Type B pancreatic cell (in vitro differentiated cells): ENCODE results near the gene ADCK2. TPM values are rescaled to one million over a fixed set of nuclear protein-coding genes. Genes with fewer than 3 reads are reported as not detected.
"Not testable (repeated sequence)": the region's sequence is repeated elsewhere in the genome, so short reads cannot be mapped to it uniquely, and the experiment has no call there.

ENCODE experiments used
- DNase-seq: peaks from one replicate; pipeline ENCODE4 v3.0.0; 2021; ENCODE audit warnings: mixed read lengths; ENCODE audit not compliant: unreplicated experiment; ENCODE audit errors: extremely low spot score
- H3K27ac Mint-ChIP-seq: 2 replicates; pipeline ENCODE4 v1.8.0; 2021; ENCODE audit warnings: mild to moderate bottlenecking, mixed read lengths
- H3K27me3 Mint-ChIP-seq: 2 replicates; pipeline ENCODE4 v1.8.0; 2021; ENCODE audit warnings: mixed read lengths
- H3K36me3 Mint-ChIP-seq: 2 replicates; pipeline ENCODE4 v1.8.0; 2021; ENCODE audit warnings: mixed read lengths
- H3K4me1 Mint-ChIP-seq: one replicate; pipeline ENCODE4 v1.8.0; 2021; ENCODE audit warnings: mixed read lengths; ENCODE audit not compliant: unreplicated experiment
- H3K4me3 Mint-ChIP-seq: 2 replicates; pipeline ENCODE4 v1.8.0; 2021; ENCODE audit warnings: mild to moderate bottlenecking, mixed read lengths
- H3K9me3 Mint-ChIP-seq: 2 replicates; pipeline ENCODE4 v1.8.0; 2021; ENCODE audit warnings: mixed read lengths
- total RNA-seq: library from RNA; stranded (reverse); gene quantifications from 2 replicates; pipeline ENCODE4 v1.2.1, GENCODE V29; 2021; ENCODE audit warnings: low replicate concordance
- TF ChIP-seq, protein P1 (sequence below): fragments of 200-600 bp; sonication (generic); conservative IDR thresholded peaks from 2 replicates; pipeline ENCODE4 v1.5.0; 2021; ENCODE audit warnings: antibody characterized with exemption, mild to moderate bottlenecking

The ADCK2 gene
- total RNA-seq, 1 donor from 2014 or later: 16.3 TPM

DNA sequence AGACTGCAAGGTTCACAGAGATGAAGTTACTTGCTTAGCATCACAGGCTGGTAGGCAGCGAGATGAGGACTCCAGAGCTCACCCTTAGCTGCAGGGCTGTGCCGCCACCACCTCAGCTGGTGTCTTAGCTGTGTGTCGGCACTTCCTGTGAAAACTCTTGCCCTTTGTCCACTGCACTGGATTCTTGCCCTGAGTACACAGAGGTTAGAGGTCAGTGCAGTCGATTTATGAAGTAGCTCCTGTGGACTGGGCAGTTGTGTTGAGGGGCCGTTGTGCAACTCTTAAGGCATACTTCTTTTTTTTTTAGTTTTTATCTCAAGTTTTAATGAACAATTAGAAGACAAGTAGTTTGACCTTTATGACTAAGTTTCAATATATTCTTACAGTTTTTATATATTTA is 34.4 kb downstream of the ADCK2 start:
- DNase-seq: no peak
- Mint-ChIP-seq H3K9me3 (no peaks in the 10 kb centered on the region), H3K27ac (no peak overlapping the region), H3K4me3 (no peak overlapping the region), H3K36me3 (peaks cover 19% of the 10 kb centered on the region), H3K4me1 (no peaks in the 10 kb centered on the region), H3K27me3 (no peaks in the 10 kb centered on the region)
- TF ChIP-seq, protein P1, sequence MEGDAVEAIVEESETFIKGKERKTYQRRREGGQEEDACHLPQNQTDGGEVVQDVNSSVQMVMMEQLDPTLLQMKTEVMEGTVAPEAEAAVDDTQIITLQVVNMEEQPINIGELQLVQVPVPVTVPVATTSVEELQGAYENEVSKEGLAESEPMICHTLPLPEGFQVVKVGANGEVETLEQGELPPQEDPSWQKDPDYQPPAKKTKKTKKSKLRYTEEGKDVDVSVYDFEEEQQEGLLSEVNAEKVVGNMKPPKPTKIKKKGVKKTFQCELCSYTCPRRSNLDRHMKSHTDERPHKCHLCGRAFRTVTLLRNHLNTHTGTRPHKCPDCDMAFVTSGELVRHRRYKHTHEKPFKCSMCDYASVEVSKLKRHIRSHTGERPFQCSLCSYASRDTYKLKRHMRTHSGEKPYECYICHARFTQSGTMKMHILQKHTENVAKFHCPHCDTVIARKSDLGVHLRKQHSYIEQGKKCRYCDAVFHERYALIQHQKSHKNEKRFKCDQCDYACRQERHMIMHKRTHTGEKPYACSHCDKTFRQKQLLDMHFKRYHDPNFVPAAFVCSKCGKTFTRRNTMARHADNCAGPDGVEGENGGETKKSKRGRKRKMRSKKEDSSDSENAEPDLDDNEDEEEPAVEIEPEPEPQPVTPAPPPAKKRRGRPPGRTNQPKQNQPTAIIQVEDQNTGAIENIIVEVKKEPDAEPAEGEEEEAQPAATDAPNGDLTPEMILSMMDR: no peak

DNA sequence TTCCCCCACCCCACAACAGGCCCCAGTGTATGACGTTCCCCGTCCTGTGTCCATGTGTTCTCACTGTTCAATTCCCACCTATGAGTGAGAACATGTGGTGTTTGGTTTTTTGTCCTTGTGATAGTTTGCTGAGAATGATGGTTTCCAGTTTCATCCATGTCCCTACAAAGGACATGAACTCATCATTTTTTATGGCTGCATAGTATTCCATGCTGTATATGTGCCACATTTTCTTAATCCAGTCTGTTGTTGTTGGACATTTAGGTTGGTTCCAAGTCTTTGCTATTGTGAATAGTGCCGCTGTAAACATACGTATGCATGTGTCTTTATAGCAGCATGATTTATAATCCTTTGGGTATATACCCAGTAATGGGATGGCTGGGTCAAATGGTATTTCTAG is 36.0 kb downstream of the ADCK2 start:
- not testable (repeated sequence) for DNase-seq, H3K27me3 Mint-ChIP-seq, H3K9me3 Mint-ChIP-seq, H3K27ac Mint-ChIP-seq, H3K4me3 Mint-ChIP-seq, H3K4me1 Mint-ChIP-seq
- H3K36me3 Mint-ChIP-seq: peaks cover 18% of the 10 kb centered on the region

DNA sequence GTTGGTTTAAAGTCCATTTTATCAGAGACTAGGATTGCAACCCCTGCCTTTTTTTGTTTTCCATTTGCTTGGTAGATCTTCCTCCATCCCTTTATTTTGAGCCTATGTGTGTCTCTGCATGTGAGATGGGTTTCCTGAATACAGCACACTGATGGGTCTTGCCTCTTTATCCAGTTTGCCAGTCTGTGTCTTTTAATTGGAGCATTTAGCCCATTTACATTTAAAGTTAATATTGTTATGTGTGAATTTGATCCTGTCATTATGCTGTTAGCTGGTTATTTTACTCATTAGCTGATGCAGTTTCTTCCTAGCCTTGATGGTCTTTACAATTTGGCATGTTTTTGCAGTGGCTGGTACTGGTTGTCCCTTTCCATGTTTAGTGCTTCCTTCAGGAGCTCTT is 39.6 kb downstream of the ADCK2 start:
- not testable (repeated sequence) for H3K9me3 Mint-ChIP-seq, H3K4me1 Mint-ChIP-seq, DNase-seq, H3K27ac Mint-ChIP-seq, H3K27me3 Mint-ChIP-seq, H3K4me3 Mint-ChIP-seq
- peaks cover 23% of the 10 kb centered on the region for H3K36me3 Mint-ChIP-seq

DNA sequence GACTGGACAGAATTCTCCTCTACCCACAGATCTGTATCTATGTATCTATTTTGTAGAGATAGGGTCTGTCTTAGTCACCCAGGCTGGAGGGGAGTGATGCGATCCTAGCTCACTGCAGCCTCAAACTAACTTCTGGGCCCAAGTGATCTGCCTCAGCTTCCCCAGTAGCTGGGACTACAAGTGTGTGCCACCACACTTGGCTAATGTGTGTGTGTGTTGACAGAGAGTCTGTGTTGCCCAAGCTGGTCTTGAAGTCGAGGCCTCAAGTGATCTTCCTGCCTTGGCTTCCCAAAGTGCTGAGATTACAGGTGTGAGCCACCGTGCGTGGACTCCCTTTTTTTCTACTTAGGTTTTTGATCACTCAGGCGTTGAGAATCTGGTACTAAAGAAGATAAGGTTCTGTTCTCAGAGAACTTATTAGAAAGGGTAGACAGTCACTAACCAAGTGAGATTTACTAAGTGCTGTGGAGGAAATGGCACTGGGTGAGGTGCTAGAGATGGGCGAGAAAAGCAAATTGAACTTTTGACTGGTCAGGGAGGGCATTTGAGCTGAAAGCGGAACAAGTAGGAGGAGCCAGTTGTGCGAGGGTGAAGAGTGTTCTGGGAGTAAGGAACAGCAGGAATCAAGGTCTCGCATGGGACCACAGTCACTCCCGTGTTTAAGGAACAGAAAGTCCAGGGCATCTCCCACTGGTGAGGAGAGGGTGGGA is 41.7 kb downstream of the ADCK2 start:
- DNase-seq: no peak
- TF ChIP-seq, protein P1: no peak
- H3K9me3 Mint-ChIP-seq: no peaks in the 10 kb centered on the region
- no peaks in the 10 kb centered on the region for H3K4me1 Mint-ChIP-seq
- H3K36me3 Mint-ChIP-seq: peaks cover 23% of the 10 kb centered on the region
- H3K27ac Mint-ChIP-seq: no peak overlapping the region
- no peak overlapping the region for H3K4me3 Mint-ChIP-seq
- H3K27me3 Mint-ChIP-seq: no peaks in the 10 kb centered on the region

DNA sequence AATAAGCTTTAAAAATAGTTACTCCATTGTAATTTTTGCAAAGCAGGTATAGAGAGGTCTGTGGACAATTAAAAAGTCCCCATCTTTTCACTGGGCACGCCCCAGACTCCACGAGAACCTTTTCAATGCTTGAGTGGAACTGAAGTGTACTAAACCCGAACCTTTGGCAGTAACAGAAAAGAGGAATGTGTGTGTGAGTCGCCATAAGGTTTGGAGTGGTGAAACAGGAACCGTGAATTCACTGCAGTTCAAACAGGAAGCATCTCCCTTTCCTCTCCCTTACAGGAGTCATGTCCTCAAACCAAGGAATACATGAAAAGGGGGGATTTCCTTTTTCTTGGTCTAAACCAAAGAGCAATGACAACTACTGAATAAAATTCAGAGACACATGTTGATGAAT is 47.0 kb downstream of the ADCK2 start:
- Mint-ChIP-seq H3K27me3 (no peaks in the 10 kb centered on the region), H3K4me1 (no peaks in the 10 kb centered on the region), H3K36me3 (peaks cover 8% of the 10 kb centered on the region), H3K4me3 (no peak overlapping the region), H3K27ac (no peak overlapping the region), H3K9me3 (no peaks in the 10 kb centered on the region)
- DNase-seq: no peak
- TF ChIP-seq, protein P1: no peak

DNA sequence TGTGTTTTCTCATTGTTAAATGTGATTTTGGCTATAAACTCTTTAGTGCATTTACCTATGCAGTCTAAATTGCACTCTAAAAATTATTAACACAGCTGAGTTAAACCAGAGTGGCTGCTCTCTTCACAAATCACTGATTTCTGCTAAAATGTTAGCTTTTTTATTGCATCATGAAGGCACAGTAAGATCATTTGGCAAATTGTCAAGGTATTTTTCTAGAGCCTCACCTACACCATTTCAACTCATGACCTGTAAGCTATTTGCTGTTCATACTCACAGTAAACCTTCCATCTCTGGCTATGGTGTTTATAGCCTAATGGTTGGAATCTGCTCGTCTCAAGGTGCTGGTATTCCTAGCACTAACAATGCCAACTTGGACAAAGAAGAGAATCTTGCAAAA is 49.5 kb downstream of the ADCK2 start:
- DNase-seq: no peak
- TF ChIP-seq, protein P1: no peak
- Mint-ChIP-seq H3K36me3 (peaks cover 4% of the 10 kb centered on the region), H3K4me3 (no peak overlapping the region), H3K27ac (no peak overlapping the region), H3K27me3 (no peaks in the 10 kb centered on the region), H3K4me1 (no peaks in the 10 kb centered on the region), H3K9me3 (no peaks in the 10 kb centered on the region)

DNA sequence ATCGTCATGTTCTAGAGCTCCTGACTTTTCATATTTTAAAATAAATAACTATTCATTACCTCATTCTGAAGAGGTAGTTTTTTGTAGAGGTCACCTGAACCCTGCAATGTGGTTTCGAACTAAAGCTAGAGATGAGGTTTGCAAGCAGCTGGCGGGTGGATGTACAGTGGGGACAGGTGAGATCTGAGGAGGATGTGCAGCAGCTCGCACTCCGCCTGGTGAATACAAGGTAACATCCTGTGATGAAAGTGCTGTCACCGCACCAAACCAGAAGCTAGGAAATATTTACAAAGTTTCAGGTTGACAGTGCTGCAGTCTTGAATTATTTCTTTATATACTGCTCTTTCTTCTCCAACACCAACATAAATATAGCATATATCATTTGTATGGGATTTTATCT is 50.3 kb downstream of the ADCK2 start:
- Mint-ChIP-seq H3K4me1 (peaks cover 2% of the 10 kb centered on the region), H3K27ac (no peak overlapping the region), H3K36me3 (peaks cover 4% of the 10 kb centered on the region), H3K27me3 (no peaks in the 10 kb centered on the region), H3K4me3 (no peak overlapping the region), H3K9me3 (no peaks in the 10 kb centered on the region)
- DNase-seq: no peak
- TF ChIP-seq, protein P1: no peak
